HEK293 (cell line): ENCODE results near the gene PPARD.

ENCODE experiments used
- CTCF ChIA-PET: fragments of 350-600 bp; formaldehyde crosslinking; extraction: SDS; loops from one replicate; lab custom pipeline; 2021; ENCODE audit warnings: antibody characterized with exemption; lab: Yijun Ruan, JAX
- POLR2A ChIA-PET: fragments of 300-600 bp; formaldehyde crosslinking; extraction: SDS; loops from one replicate; lab custom pipeline; 2020; ENCODE audit warnings: antibody characterized with exemption, inconsistent platforms; lab: Yijun Ruan, JAX
- H3K27ac ChIP-seq: fragments of 200-500 bp; sonication (Bioruptor generic); 2 replicates; pipeline ENCODE4 v1.5.1; 2014; ENCODE audit warnings: low read depth, low read length, control low read depth, inconsistent platforms; ENCODE audit errors: extremely low read depth
- H3K36me3 ChIP-seq, 2 experiments: fragments of 200-500 bp in 1 of 2; sonication (Bioruptor generic) in 1 of 2; 1 replicate in 1 of 2; 2 replicates in 1 of 2; pipeline ENCODE4 v1.5.1; 2014 to 2017; ENCODE audit warnings: inconsistent platforms in 2 of 2, low read length in 2 of 2; ENCODE audit not compliant: control insufficient read depth in 2 of 2, insufficient read depth in 1 of 2
- H3K4me1 ChIP-seq: fragments of 200-500 bp; sonication (Bioruptor generic); 2 replicates; pipeline ENCODE4 v1.5.1; 2014; ENCODE audit warnings: mild to moderate bottlenecking, low read length, inconsistent platforms; ENCODE audit not compliant: control insufficient read depth, insufficient read depth
- H3K4me3 ChIP-seq: 2 replicates; pipeline ENCODE4 v1.5.1; 2011; ENCODE audit warnings: low read depth, mild to moderate bottlenecking, control low read depth, low read length, moderate library complexity
- H3K9me3 ChIP-seq: fragments of 200-500 bp; sonication (Bioruptor generic); 2 replicates; pipeline ENCODE4 v1.5.1; 2014; ENCODE audit warnings: low read depth, low read length, inconsistent platforms; ENCODE audit not compliant: control insufficient read depth, insufficient read depth
- BCL11B ChIP-seq: fragments of 450-650 bp; formaldehyde crosslinking; IDR thresholded peaks from 2 replicates; pipeline ENCODE4 v1.5.1; 2016; ENCODE audit warnings: low read depth, missing biosample characterization, missing genetic modification characterization
- EGR2 ChIP-seq: fragments of 450-650 bp; formaldehyde crosslinking; IDR thresholded peaks from 2 replicates; pipeline ENCODE4 v1.5.1; 2016; ENCODE audit warnings: low read depth, missing biosample characterization, missing genetic modification characterization
- GFI1B ChIP-seq: fragments of 450-650 bp; formaldehyde crosslinking; IDR thresholded peaks from 2 replicates; pipeline ENCODE4 v1.5.1; 2016; ENCODE audit warnings: missing biosample characterization, missing genetic modification characterization
- GLI4 ChIP-seq: fragments of 450-650 bp; formaldehyde crosslinking; IDR thresholded peaks from 2 replicates; pipeline ENCODE4 v1.5.1; 2016; ENCODE audit warnings: missing biosample characterization, missing genetic modification characterization
- HOXC10 ChIP-seq: sonication (generic); formaldehyde crosslinking; IDR thresholded peaks from 2 replicates; pipeline ENCODE4 v1.8.1; 2023; ENCODE audit warnings: mild to moderate bottlenecking, missing genetic modification reagents
- MYNN ChIP-seq: fragments of 450-650 bp; formaldehyde crosslinking; IDR thresholded peaks from 2 replicates; pipeline ENCODE4 v1.5.1; 2016; ENCODE audit warnings: missing biosample characterization, missing genetic modification characterization, borderline replicate concordance
- OSR2 ChIP-seq: fragments of 450-650 bp; formaldehyde crosslinking; IDR thresholded peaks from 2 replicates; pipeline ENCODE4 v1.5.1; 2016; ENCODE audit warnings: missing biosample characterization, missing genetic modification characterization
- ZFHX2 ChIP-seq: fragments of 450-650 bp; formaldehyde crosslinking; conservative IDR thresholded peaks from 2 replicates; pipeline ENCODE4 v1.5.1; 2016; ENCODE audit warnings: missing biosample characterization, missing genetic modification characterization
- ZNF10 ChIP-seq: fragments of 450-650 bp; formaldehyde crosslinking; IDR thresholded peaks from 2 replicates; pipeline ENCODE4 v1.5.1; 2017; ENCODE audit warnings: missing biosample characterization, missing genetic modification characterization
- ZNF114 ChIP-seq: fragments of 450-650 bp; formaldehyde crosslinking; IDR thresholded peaks from 2 replicates; pipeline ENCODE4 v1.5.0; 2017; ENCODE audit warnings: missing biosample characterization, missing genetic modification characterization
- ZNF133 ChIP-seq: fragments of 450-650 bp; formaldehyde crosslinking; IDR thresholded peaks from 2 replicates; pipeline ENCODE4 v1.5.1; 2016; ENCODE audit warnings: missing biosample characterization, missing genetic modification characterization
- ZNF394 ChIP-seq: fragments of 450-650 bp; formaldehyde crosslinking; IDR thresholded peaks from 2 replicates; pipeline ENCODE4 v1.5.1; 2016; ENCODE audit warnings: missing biosample characterization, missing genetic modification characterization, mild to moderate bottlenecking, moderate library complexity, borderline replicate concordance
- ZNF398 ChIP-seq: fragments of 450-650 bp; formaldehyde crosslinking; IDR thresholded peaks from 2 replicates; pipeline ENCODE4 v1.5.1; 2017; ENCODE audit warnings: missing biosample characterization, missing genetic modification characterization
- ZNF404 ChIP-seq: fragments of 450-650 bp; formaldehyde crosslinking; IDR thresholded peaks from 2 replicates; pipeline ENCODE4 v1.5.1; 2017; ENCODE audit warnings: missing biosample characterization, missing genetic modification characterization
- ZNF549 ChIP-seq: fragments of 450-650 bp; IDR thresholded peaks from 2 replicates; pipeline ENCODE4 v1.5.1; 2018; ENCODE audit warnings: missing biosample characterization, missing genetic modification characterization, mild to moderate bottlenecking, inconsistent platforms, moderate library complexity
- ZNF585B ChIP-seq: fragments of 450-650 bp; formaldehyde crosslinking; IDR thresholded peaks from 2 replicates; pipeline ENCODE4 v1.5.1; 2016; ENCODE audit warnings: missing biosample characterization, missing genetic modification characterization
- ZNF596 ChIP-seq: fragments of 450-650 bp; IDR thresholded peaks from 2 replicates; pipeline ENCODE4 v1.5.0; 2018; ENCODE audit warnings: missing biosample characterization, mild to moderate bottlenecking, missing genetic modification characterization, moderate library complexity
- ZNF621 ChIP-seq: fragments of 450-650 bp; formaldehyde crosslinking; IDR thresholded peaks from 2 replicates; pipeline ENCODE4 v1.5.1; 2017; ENCODE audit warnings: missing biosample characterization, missing genetic modification characterization
- ZNF747 ChIP-seq: fragments of 450-650 bp; formaldehyde crosslinking; IDR thresholded peaks from 2 replicates; pipeline ENCODE4 v1.5.1; 2016; ENCODE audit warnings: missing biosample characterization, missing genetic modification characterization
- ZNF76 ChIP-seq: fragments of 450-650 bp; formaldehyde crosslinking; IDR thresholded peaks from 2 replicates; pipeline ENCODE4; 2016; ENCODE audit warnings: low read depth, missing biosample characterization, missing genetic modification characterization, borderline replicate concordance
- ZNF837 ChIP-seq: fragments of 450-650 bp; formaldehyde crosslinking; IDR thresholded peaks from 2 replicates; pipeline ENCODE4 v1.5.1; 2016; ENCODE audit warnings: missing biosample characterization, missing genetic modification characterization
- TF ChIP-seq, protein P1 (sequence below): fragments of 450-650 bp; formaldehyde crosslinking; IDR thresholded peaks from 2 replicates; pipeline ENCODE4 v1.5.1; 2016; ENCODE audit warnings: missing biosample characterization, missing genetic modification characterization
- TF ChIP-seq, protein P2 (sequence below): fragments of 450-650 bp; formaldehyde crosslinking; IDR thresholded peaks from 2 replicates; pipeline ENCODE4 v1.5.1; 2016; ENCODE audit warnings: missing biosample characterization, missing genetic modification characterization
- TF ChIP-seq, protein P3 (sequence below): fragments of 450-650 bp; formaldehyde crosslinking; IDR thresholded peaks from 2 replicates; pipeline ENCODE4 v1.5.1; 2016; ENCODE audit warnings: missing biosample characterization, missing genetic modification characterization, borderline replicate concordance

PPARD gene

GRCh38 chr6:35343835-35344550 is 1.6 kb downstream of the PPARD start (continued):
- TF ChIP-seq, protein P1, sequence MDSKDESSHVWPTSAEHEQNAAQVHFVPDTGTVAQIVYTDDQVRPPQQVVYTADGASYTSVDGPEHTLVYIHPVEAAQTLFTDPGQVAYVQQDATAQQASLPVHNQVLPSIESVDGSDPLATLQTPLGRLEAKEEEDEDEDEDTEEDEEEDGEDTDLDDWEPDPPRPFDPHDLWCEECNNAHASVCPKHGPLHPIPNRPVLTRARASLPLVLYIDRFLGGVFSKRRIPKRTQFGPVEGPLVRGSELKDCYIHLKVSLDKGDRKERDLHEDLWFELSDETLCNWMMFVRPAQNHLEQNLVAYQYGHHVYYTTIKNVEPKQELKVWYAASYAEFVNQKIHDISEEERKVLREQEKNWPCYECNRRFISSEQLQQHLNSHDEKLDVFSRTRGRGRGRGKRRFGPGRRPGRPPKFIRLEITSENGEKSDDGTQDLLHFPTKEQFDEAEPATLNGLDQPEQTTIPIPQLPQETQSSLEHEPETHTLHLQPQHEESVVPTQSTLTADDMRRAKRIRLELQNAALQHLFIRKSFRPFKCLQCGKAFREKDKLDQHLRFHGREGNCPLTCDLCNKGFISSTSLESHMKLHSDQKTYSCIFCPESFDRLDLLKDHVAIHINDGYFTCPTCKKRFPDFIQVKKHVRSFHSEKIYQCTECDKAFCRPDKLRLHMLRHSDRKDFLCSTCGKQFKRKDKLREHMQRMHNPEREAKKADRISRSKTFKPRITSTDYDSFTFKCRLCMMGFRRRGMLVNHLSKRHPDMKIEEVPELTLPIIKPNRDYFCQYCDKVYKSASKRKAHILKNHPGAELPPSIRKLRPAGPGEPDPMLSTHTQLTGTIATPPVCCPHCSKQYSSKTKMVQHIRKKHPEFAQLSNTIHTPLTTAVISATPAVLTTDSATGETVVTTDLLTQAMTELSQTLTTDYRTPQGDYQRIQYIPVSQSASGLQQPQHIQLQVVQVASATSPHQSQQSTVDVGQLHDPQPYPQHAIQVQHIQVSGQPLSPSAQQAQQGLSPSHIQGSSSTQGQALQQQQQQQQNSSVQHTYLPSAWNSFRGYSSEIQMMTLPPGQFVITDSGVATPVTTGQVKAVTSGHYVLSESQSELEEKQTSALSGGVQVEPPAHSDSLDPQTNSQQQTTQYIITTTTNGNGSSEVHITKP = no peak
- TF ChIP-seq ZNF747 (tag by site-specific recombination) = no peak

DNA sequence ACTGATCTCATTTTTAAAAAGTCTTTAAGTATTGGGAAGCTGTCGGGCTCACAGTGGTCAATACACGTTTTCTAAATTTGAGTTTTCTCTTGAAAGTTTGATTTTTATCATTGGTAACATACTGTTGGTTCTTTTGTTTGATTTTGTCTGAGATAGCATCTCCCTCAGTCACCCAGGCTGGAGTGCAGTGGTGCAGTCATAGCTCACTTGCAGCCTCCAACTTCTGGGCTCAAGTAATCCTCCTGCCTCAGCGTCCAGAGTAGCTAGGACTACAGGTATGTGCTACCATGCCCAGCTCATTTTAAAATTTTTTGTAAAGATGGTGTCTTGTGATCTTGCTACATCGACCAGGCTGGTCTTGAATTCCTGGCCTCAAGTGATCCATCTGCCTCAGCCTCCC is 9.1 kb downstream of the PPARD start:
- Histone ChIP-seq H3K4me1 (no peaks in the 10 kb centered on the region), H3K27ac (no peak overlapping the region), H3K9me3 (no peaks in the 10 kb centered on the region), H3K36me3 (peaks cover 12 to 48% of the 10 kb centered on the region in 2 experiments; a peak in 2 of 3 replicates), H3K4me3 (no peak overlapping the region)
- TF ChIP-seq, protein P2, sequence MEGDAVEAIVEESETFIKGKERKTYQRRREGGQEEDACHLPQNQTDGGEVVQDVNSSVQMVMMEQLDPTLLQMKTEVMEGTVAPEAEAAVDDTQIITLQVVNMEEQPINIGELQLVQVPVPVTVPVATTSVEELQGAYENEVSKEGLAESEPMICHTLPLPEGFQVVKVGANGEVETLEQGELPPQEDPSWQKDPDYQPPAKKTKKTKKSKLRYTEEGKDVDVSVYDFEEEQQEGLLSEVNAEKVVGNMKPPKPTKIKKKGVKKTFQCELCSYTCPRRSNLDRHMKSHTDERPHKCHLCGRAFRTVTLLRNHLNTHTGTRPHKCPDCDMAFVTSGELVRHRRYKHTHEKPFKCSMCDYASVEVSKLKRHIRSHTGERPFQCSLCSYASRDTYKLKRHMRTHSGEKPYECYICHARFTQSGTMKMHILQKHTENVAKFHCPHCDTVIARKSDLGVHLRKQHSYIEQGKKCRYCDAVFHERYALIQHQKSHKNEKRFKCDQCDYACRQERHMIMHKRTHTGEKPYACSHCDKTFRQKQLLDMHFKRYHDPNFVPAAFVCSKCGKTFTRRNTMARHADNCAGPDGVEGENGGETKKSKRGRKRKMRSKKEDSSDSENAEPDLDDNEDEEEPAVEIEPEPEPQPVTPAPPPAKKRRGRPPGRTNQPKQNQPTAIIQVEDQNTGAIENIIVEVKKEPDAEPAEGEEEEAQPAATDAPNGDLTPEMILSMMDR (tag by site-specific recombination) = no peak
- TF ChIP-seq ZNF621 = no peak
- TF ChIP-seq GLI4 = no peak
- TF ChIP-seq HOXC10 = no peak
- TF ChIP-seq EGR2 = no peak
- TF ChIP-seq ZFHX2 = no peak
- no peak for TF ChIP-seq BCL11B
- TF ChIP-seq ZNF10 (tag by site-specific recombination) = no peak
- no peak for TF ChIP-seq ZNF76 (tag by site-specific recombination)
- TF ChIP-seq MYNN = no peak
- TF ChIP-seq ZNF133 (tag by site-specific recombination) = no peak
- TF ChIP-seq ZNF549 = no peak
- TF ChIP-seq ZNF585B (tag by site-specific recombination) = no peak
- no peak for TF ChIP-seq GFI1B (tag by site-specific recombination)
- ChIA-PET CTCF (interaction anchor here (0.6 to 1.7 kb wide), 7 partner anchors 21 to 233 kb away, joined by 3 to 7 read pairs (median 3); partner anchors contain the start of gene RPL10A), POLR2A (interaction anchor here (0.7 to 1.0 kb wide), 2 partner anchors 26 to 117 kb away, joined by 3 to 12 read pairs; partner anchors contain the start of gene RPL10A)

GRCh38 chr6:35352735-35353134 is 10.4 kb downstream of the PPARD start:
- no peaks in the 10 kb centered on the region for H3K9me3 ChIP-seq
- peaks cover 12 to 47% of the 10 kb centered on the region in 2 experiments; a peak in 2 of 3 replicates for H3K36me3 ChIP-seq
- no peak overlapping the region for H3K4me3 ChIP-seq
- no peak overlapping the region for H3K27ac ChIP-seq
- no peaks in the 10 kb centered on the region for H3K4me1 ChIP-seq
- ChIA-PET POLR2A (no interaction called here), CTCF (no interaction called here)
- TF ChIP-seq ZNF596 (tag by site-specific recombination) (no peak), ZNF394 (tag by site-specific recombination) (no peak), ZNF398 (no peak), ZNF404 (tag by site-specific recombination) (no peak), ZNF114 (no peak), ZNF837 (tag by site-specific recombination) (no peak), OSR2 (tag by site-specific recombination) (no peak)
- TF ChIP-seq, protein P3, sequence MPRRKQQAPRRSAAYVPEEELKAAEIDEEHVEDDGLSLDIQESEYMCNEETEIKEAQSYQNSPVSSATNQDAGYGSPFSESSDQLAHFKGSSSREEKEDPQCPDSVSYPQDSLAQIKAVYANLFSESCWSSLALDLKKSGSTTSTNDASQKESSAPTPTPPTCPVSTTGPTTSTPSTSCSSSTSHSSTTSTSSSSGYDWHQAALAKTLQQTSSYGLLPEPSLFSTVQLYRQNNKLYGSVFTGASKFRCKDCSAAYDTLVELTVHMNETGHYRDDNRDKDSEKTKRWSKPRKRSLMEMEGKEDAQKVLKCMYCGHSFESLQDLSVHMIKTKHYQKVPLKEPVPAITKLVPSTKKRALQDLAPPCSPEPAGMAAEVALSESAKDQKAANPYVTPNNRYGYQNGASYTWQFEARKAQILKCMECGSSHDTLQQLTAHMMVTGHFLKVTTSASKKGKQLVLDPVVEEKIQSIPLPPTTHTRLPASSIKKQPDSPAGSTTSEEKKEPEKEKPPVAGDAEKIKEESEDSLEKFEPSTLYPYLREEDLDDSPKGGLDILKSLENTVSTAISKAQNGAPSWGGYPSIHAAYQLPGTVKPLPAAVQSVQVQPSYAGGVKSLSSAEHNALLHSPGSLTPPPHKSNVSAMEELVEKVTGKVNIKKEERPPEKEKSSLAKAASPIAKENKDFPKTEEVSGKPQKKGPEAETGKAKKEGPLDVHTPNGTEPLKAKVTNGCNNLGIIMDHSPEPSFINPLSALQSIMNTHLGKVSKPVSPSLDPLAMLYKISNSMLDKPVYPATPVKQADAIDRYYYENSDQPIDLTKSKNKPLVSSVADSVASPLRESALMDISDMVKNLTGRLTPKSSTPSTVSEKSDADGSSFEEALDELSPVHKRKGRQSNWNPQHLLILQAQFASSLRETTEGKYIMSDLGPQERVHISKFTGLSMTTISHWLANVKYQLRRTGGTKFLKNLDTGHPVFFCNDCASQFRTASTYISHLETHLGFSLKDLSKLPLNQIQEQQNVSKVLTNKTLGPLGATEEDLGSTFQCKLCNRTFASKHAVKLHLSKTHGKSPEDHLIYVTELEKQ (tag by site-specific recombination) = no peak
